ENCODE data around the gene ACTN2. TPM values are rescaled to one million over a fixed set of nuclear protein-coding genes. Genes with fewer than 3 reads are reported as not detected.

The ACTN2 gene
- total and polyA plus RNA-seq, 2 donors (not counting 3 experiments of a cell fraction or from before 2014, with no cell fraction given), result 0.22 to 0.55 TPM

- no peak overlapping the region for H2AFZ ChIP-seq (ENCODE audit: low read depth, low read length)
- no peaks in the 10 kb centered on the region for H3K79me2 ChIP-seq (ENCODE audit: control insufficient read depth, insufficient read depth, low read length)
- no peaks in the 10 kb centered on the region for H3K9me1 ChIP-seq (replicated peaks; ENCODE audit: control insufficient read depth, extremely low read depth, insufficient read depth, low read length)
- dilution Hi-C loops (cut with MboI; ENCODE audit: extremely low pct_ligation_motif_present, low sequenced_read_pairs) (no loop called here), intact Hi-C loops (cut with micrococcal nuclease) (no loop called here)
- CTCF ChIA-PET, result interaction anchor here (1.6 kb wide), 1 partner anchor 120 kb away, joined by 5 read pairs; no protein-coding TSS in a partner anchor
- H3K27me3 ChIP-seq (ENCODE audit: control insufficient read depth in 2 of 2, insufficient read depth in 2 of 2, low read length in 2 of 2), result no peaks in the 10 kb centered on the region
- no peaks in the 10 kb centered on the region for H3K4me1 ChIP-seq (ENCODE audit: control insufficient read depth, extremely low read depth, insufficient read depth, low read length)
- no peak for TF ChIP-seq MYC (IDR thresholded peaks at IDR 0.05; ENCODE audit: low read depth, low read length)
- TF ChIP-seq JUN (IDR thresholded peaks at IDR 0.05; ENCODE audit: borderline replicate concordance, insufficient read depth, insufficient read length, low read depth), result no peak
- no peak for TF ChIP-seq POLR2AphosphoS5 (IDR thresholded peaks at IDR 0.05; ENCODE audit: insufficient read depth, low read depth, low read length)
- TF ChIP-seq GATA2 (IDR thresholded peaks at IDR 0.05; ENCODE audit: insufficient read depth, insufficient read length, low read depth, low read length), result no peak
- TF ChIP-seq MAX (IDR thresholded peaks at IDR 0.05; ENCODE audit: insufficient read depth, insufficient read length), result no peak
- no peak overlapping the region for H3K27ac ChIP-seq (ENCODE audit: insufficient read depth, low read depth, low read length)
- H3K9ac ChIP-seq (replicated peaks; ENCODE audit: extremely low read depth, insufficient read depth, low read length), result no peak overlapping the region
- no peaks in the 10 kb centered on the region for H3K36me3 ChIP-seq (ENCODE audit: control insufficient read depth in 2 of 2, extremely low read depth in 1 of 2, insufficient read depth in 2 of 2, low read length in 2 of 2)
- FAIRE-seq, result no peak
- BruUV-seq (replicated peaks), result no TSS peak
- H4K20me1 ChIP-seq (replicated peaks; ENCODE audit: control insufficient read depth, extremely low read depth, insufficient read depth, low read length), result no peaks in the 10 kb centered on the region
- POLR2A ChIA-PET, result no interaction called here
- H3K4me3 ChIP-seq (replicated peaks in 1 of 3; ENCODE audit: insufficient read depth in 1 of 3, low read depth in 1 of 3, low read length in 3 of 3), result no peak overlapping the region
- H3K9me3 ChIP-seq (replicated peaks; ENCODE audit: control insufficient read depth, insufficient read depth, low read length), result no peaks in the 10 kb centered on the region
- no peak for DNase-seq (ENCODE audit: low read depth, low spot score)
- no peak overlapping the region for H3K4me2 ChIP-seq (ENCODE audit: insufficient read depth, low read length)
Observed at GRCh38 chr1:236639686-236640085, 46.6 kb upstream of the ACTN2 start.

GRCh38 chr1:236642763-236643162 lies 43.5 kb upstream of the ACTN2 start:
- Histone ChIP-seq H3K9ac (replicated peaks; ENCODE audit: extremely low read depth, insufficient read depth, low read length) (no peak overlapping the region), H3K9me1 (replicated peaks; ENCODE audit: control insufficient read depth, extremely low read depth, insufficient read depth, low read length) (no peaks in the 10 kb centered on the region), H3K27me3 (ENCODE audit: control insufficient read depth in 2 of 2, insufficient read depth in 2 of 2, low read length in 2 of 2) (no peaks in the 10 kb centered on the region), H2AFZ (ENCODE audit: low read depth, low read length) (no peak overlapping the region), H3K36me3 (ENCODE audit: control insufficient read depth in 2 of 2, extremely low read depth in 1 of 2, insufficient read depth in 2 of 2, low read length in 2 of 2) (no peaks in the 10 kb centered on the region), H3K4me3 (replicated peaks in 1 of 3; ENCODE audit: insufficient read depth in 1 of 3, low read depth in 1 of 3, low read length in 3 of 3) (no peak overlapping the region), H3K79me2 (ENCODE audit: control insufficient read depth, insufficient read depth, low read length) (no peaks in the 10 kb centered on the region), H4K20me1 (replicated peaks; ENCODE audit: control insufficient read depth, extremely low read depth, insufficient read depth, low read length) (no peaks in the 10 kb centered on the region), H3K27ac (ENCODE audit: insufficient read depth, low read depth, low read length) (no peak overlapping the region), H3K9me3 (replicated peaks; ENCODE audit: control insufficient read depth, insufficient read depth, low read length) (no peaks in the 10 kb centered on the region), H3K4me1 (ENCODE audit: control insufficient read depth, extremely low read depth, insufficient read depth, low read length) (no peaks in the 10 kb centered on the region), H3K4me2 (ENCODE audit: insufficient read depth, low read length) (no peak overlapping the region)
- BruUV-seq (replicated peaks), result no TSS peak
- dilution Hi-C loops (cut with MboI; ENCODE audit: extremely low pct_ligation_motif_present, low sequenced_read_pairs) (no loop called here), intact Hi-C loops (cut with micrococcal nuclease) (no loop called here)
- FAIRE-seq (no peak), DNase-seq (ENCODE audit: low read depth, low spot score) (no peak)
- ChIA-PET POLR2A (no interaction called here), CTCF (interaction anchor here (1.1 kb wide), 1 partner anchor 11 kb away, joined by 3 read pairs; no protein-coding TSS in a partner anchor)
- TF ChIP-seq POLR2AphosphoS5 (IDR thresholded peaks at IDR 0.05; ENCODE audit: insufficient read depth, low read depth, low read length) (no peak), MAX (IDR thresholded peaks at IDR 0.05; ENCODE audit: insufficient read depth, insufficient read length) (no peak), EZH2 (IDR thresholded peaks at IDR 0.05; ENCODE audit: borderline replicate concordance, low read depth, low read length, severe bottlenecking) (no peak), JUN (IDR thresholded peaks at IDR 0.05; ENCODE audit: borderline replicate concordance, insufficient read depth, insufficient read length, low read depth) (no peak), GATA2 (IDR thresholded peaks at IDR 0.05; ENCODE audit: insufficient read depth, insufficient read length, low read depth, low read length) (no peak), MYC (IDR thresholded peaks at IDR 0.05; ENCODE audit: low read depth, low read length) (no peak), POLR2A (IDR thresholded peaks at IDR 0.05; ENCODE audit: low read depth, low read length) (no peak), CTCF (IDR thresholded peaks at IDR 0.05; ENCODE audit: extremely low read depth in 1 of 2, insufficient read depth in 1 of 2, low read depth in 1 of 2, low read length in 2 of 2) (no peak), FOS (IDR thresholded peaks at IDR 0.05; ENCODE audit: borderline replicate concordance, insufficient read depth, low read length) (no peak)

All from endothelial cell of umbilical vein (primary cell).